HL-60 (cell line): ENCODE data around the gene HPS1.

Source experiments
- DNase-seq, 2 experiments: peaks; one replicate each; pipeline ENCODE4 v3.0.0-alpha.2; 2010 to 2020; ENCODE audit warnings: low read depth in 1 of 2, low spot score in 1 of 2
- H3K27ac ChIP-seq: fragments of 250-450 bp; sonication (Bioruptor Pico); replicated peaks from 2 replicates; pipeline ENCODE4 v1.5.1; 2020; ENCODE audit warnings: mild to moderate bottlenecking, moderate library complexity
- H3K27me3 ChIP-seq: fragments of 250-450 bp; sonication (Bioruptor Pico); 2 replicates; pipeline ENCODE4 v1.5.1; 2021; ENCODE audit warnings: mild to moderate bottlenecking, moderate library complexity; ENCODE audit not compliant: insufficient read depth, poor library complexity, severe bottlenecking
- H3K4me3 ChIP-seq: replicated peaks from 2 replicates; pipeline ENCODE4 v1.5.1; 2011; ENCODE audit warnings: mild to moderate bottlenecking, control low read depth, low read length; ENCODE audit not compliant: insufficient read depth
- CTCF ChIP-seq: IDR thresholded peaks from one replicate; pipeline ENCODE4 v1.5.1; 2011; ENCODE audit warnings: low read length, control low read depth, inconsistent platforms; ENCODE audit not compliant: insufficient read depth
- GABPA ChIP-seq: IDR thresholded peaks from 2 replicates; pipeline ENCODE4 v1.6.1; 2012; ENCODE audit warnings: low read depth
- POLR2AphosphoS5 ChIP-seq: IDR thresholded peaks from 2 replicates; pipeline ENCODE4 v1.6.1; 2012; ENCODE audit warnings: low read depth
- SPI1 ChIP-seq: IDR thresholded peaks from 2 replicates; pipeline ENCODE4 v1.6.1; 2012; ENCODE audit warnings: low read depth, mild to moderate bottlenecking, borderline replicate concordance
- TF ChIP-seq, protein P1 (sequence below): IDR thresholded peaks from 2 replicates; pipeline ENCODE4 v1.6.1; 2012; ENCODE audit warnings: low read depth; ENCODE audit not compliant: insufficient replicate concordance

The HPS1 gene

GRCh38 chr10:98432330-98432729 is 14.4 kb downstream of the HPS1 start:
- Histone ChIP-seq H3K27me3 (no peaks in the 10 kb centered on the region), H3K27ac (no peak overlapping the region), H3K4me3 (no peak overlapping the region)
- no peak for TF ChIP-seq SPI1
- TF ChIP-seq GABPA = no peak
- no peak for TF ChIP-seq CTCF
- TF ChIP-seq, protein P1, sequence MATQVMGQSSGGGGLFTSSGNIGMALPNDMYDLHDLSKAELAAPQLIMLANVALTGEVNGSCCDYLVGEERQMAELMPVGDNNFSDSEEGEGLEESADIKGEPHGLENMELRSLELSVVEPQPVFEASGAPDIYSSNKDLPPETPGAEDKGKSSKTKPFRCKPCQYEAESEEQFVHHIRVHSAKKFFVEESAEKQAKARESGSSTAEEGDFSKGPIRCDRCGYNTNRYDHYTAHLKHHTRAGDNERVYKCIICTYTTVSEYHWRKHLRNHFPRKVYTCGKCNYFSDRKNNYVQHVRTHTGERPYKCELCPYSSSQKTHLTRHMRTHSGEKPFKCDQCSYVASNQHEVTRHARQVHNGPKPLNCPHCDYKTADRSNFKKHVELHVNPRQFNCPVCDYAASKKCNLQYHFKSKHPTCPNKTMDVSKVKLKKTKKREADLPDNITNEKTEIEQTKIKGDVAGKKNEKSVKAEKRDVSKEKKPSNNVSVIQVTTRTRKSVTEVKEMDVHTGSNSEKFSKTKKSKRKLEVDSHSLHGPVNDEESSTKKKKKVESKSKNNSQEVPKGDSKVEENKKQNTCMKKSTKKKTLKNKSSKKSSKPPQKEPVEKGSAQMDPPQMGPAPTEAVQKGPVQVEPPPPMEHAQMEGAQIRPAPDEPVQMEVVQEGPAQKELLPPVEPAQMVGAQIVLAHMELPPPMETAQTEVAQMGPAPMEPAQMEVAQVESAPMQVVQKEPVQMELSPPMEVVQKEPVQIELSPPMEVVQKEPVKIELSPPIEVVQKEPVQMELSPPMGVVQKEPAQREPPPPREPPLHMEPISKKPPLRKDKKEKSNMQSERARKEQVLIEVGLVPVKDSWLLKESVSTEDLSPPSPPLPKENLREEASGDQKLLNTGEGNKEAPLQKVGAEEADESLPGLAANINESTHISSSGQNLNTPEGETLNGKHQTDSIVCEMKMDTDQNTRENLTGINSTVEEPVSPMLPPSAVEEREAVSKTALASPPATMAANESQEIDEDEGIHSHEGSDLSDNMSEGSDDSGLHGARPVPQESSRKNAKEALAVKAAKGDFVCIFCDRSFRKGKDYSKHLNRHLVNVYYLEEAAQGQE = no peak
- no peak for TF ChIP-seq POLR2AphosphoS5
- no peak for DNase-seq

DNA sequence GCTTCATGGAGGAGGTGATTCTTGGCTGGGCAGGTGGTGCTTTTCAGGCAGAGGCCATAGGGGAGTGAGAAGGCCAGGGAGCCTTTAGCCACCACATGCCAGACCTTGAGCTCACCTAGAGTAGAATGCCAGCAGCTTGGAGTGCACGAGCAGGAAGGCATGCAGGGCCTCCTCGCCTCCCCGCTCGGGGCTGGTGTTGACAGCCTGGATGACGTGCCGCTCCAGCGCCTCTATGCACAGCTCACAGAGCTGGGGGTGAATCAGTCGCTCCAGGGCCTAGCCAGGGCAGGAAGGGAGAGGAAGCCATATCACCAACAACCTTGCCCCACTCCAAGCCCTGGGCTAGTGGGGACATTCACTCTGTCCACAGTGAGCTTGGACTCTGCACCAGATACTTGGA is 15.7 kb downstream of the HPS1 start:
- H3K27ac ChIP-seq = no peak overlapping the region
- no peaks in the 10 kb centered on the region for H3K27me3 ChIP-seq
- TF ChIP-seq CTCF (no peak), POLR2AphosphoS5 (no peak), GABPA (no peak), SPI1 (no peak)
- TF ChIP-seq, protein P1 = no peak
- H3K4me3 ChIP-seq = no peak overlapping the region
- DNase-seq = no peak

DNA sequence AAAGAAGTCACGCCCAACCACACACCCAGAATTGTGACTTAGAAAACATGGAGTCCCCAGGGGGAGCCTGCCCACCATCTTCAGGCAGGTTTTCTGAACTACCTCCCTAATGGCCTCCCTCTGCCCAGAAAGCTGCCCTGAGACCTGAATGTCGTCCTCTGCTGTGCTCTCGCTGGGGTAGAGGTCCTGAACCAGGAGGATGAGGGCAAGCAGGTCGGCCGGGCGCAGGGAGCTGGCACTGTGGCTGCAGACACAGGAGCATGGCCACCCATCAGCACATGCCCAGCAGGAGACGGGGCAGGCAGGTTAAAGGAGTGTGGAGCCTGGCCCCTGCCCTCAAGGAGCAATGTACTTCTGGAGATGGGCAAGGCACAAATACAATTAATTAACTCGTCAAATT is 16.3 kb downstream of the HPS1 start:
- Histone ChIP-seq H3K27me3 (no peaks in the 10 kb centered on the region), H3K27ac (no peak overlapping the region), H3K4me3 (no peak overlapping the region)
- no peak for DNase-seq
- TF ChIP-seq, protein P1 = no peak
- TF ChIP-seq POLR2AphosphoS5 = no peak
- no peak for TF ChIP-seq GABPA
- TF ChIP-seq CTCF = no peak
- no peak for TF ChIP-seq SPI1
